HG03442 (cell line): ENCODE results near the gene CEP68.
"Not testable (repeated sequence)": the region's sequence is repeated elsewhere in the genome, so short reads cannot be mapped to it uniquely, and the experiment has no call there.

Experiments
- ATAC-seq: cut with Tn5 transposase; IDR thresholded peaks from one replicate; pipeline ENCODE4 v1.9.1; 2021; ENCODE audit warnings: mild to moderate bottlenecking, moderate library complexity; ENCODE audit not compliant: unreplicated experiment

The CEP68 gene

DNA sequence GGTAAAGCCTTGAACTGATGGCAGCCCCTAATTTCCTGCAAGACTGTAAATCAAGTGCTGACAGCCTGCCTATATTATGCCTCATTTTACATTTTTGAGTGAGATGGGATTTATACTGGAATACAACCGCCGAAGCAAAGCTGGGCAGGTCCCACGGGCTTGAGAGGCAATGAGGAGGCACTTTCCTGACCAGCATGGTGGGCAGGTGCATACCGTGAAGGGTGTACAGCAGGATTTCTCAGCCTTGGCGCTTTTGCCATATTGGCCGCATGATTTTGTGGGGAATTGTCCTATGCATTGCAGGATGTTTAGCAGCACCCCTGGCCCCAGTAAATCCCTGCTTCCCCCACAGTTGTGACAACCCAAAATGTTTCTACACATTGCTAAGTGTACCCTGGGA is 22.8 kb downstream of the CEP68 start:
- no peak for ATAC-seq

DNA sequence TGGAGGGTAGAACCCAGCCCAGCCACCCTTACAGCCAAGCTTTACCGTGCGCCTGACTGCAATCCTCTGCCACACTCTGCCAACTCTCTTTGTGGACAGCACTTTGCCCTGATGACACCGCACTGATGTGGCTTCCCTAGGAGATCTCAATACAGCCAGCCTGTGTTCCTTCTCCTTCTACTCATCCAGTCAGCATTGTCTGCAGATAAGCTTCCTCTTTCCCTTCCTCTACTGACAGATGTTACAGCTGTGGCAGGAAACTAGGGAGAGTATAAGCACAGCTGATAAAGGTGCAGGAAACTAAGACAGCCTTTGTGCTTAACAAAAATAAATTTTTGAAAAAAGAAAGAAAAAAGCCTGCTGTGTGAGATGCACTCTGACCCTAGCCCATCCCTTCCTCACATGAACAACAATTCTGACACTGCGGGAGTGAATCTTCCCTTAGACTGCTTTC is 25.0 kb downstream of the CEP68 start:
- no peak for ATAC-seq

DNA sequence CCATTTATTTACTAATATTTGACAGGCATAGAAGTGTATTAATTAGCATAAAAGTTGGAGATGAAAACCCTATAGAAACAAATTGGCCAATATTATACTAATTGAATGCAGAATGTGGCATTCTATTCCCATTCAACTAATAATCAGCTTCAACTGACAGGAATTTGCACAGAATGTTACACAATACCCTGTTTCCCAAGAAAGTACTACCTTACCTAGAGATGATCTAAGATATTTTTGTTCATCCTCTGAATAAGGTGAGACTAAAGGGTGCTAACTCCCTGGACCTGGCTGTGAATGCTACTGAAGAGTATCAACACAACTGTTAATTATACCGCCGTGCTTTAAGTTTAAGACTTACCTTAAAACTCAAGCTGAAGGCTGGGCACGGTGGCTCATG is 28.9 kb downstream of the CEP68 start:
- ATAC-seq, result no peak

DNA sequence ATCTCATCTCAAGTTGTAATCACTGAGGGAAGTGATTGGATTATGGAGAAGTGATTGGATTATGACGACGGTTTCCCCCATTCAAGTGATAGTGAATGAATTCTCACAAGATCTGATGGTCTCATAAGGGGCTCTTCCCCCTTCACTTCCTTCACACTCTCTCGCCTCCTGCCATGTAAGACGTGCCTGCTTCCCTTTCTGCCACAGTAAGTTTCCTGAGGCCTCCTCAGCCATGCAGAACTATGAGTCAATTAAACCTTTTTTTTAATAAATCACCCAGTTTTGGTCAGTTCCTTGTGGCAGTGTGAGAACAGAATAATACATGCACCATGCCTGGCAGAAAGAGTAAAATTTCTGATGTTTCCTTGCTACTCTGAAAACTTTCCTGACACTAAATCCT is 36.6 kb downstream of the CEP68 start:
- no peak for ATAC-seq

DNA sequence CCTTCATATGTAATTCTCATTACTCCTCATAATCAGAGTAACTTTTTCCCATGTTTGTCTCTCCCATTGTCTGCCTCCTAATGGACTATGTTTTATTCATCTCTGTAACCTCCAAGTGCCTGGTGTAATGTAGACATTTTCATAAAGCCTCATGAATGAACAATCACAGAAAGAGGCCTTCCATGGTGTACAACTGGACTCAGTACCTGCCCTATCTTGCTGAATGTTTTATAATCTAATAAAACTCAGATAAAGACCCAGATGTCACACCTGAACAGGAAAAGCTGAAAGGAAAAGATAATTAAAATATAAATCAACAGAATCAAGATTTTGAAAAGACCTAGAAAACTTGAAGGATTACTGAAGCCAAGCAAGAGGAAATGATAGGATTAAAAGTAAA is 37.0 kb downstream of the CEP68 start:
- no peak for ATAC-seq

DNA sequence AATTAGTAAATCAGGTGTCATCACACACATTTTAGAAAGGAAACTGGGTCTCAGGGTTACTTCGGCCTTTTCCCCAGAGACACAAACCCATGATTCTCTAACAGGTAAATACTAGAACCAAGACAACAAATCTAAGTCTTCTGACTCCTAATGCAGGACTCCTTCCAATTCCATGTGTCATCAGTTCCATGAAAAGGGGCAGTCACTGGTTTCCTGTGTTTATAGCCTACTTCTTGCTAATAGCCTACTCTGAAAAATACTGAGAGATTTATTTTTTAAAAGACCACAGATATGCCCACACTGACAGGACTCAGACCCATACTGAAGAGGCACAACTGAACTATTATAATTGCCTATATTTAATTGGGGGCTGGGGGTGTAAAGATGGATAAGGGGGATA is 40.7 kb downstream of the CEP68 start:
- ATAC-seq, result no peak

DNA sequence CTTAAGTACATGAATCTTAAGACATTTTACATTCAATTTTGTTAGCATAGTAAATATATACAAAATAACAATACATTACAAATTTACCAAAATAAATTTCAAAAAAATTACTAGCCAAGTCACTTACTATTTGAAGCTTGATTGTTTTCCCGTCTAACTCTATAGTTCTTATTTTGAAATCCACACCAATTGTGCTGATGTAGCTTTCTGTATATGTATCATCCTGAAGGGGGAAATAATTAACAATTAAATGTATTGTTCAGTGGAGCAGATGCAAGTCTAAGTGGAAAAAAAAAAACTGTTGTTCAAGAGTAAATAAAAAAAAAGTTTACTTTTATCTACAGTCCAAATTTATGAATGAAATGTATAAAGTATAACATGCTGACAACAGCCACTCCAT is 41.6 kb downstream of the CEP68 start:
- ATAC-seq, result no peak

DNA sequence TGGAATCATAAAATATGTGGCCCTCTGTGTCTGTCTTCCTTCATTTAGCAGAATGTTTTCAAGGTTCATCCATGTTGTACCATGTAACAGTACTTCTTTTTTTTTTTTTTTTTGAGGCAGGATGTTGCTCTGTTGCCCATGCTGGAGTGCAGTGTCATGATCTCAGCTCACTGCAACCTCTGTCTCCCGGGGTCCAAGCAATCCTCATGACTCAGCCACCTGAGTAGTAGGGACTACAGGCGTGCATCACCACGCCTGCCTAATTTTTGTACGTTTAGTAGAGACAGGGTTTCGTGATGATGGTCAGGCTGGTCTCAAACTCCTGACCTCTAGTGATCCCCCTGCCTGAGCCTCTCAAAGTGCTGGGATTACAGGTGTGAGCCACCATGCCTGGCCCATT is 42.5 kb downstream of the CEP68 start:
- no peak for ATAC-seq

DNA sequence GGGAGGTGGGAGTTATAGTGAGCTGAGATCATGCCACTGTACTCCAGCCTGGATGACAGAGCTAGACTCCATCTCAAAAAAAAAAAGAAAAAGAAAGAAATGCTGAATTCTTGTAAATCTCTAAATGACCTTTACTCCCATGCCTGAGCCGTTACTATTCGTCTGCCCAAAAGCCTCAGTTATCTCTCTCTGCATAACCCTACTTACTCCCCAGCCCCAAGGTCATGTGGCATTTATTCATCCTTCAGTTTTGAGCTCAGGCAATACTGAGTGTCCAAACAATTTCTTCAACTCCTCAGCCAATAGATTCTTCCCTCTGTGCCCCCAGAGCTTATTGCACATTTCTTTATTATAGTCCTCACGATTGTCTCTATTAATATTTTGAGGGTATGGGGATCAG is 44.9 kb downstream of the CEP68 start:
- no peak for ATAC-seq

DNA sequence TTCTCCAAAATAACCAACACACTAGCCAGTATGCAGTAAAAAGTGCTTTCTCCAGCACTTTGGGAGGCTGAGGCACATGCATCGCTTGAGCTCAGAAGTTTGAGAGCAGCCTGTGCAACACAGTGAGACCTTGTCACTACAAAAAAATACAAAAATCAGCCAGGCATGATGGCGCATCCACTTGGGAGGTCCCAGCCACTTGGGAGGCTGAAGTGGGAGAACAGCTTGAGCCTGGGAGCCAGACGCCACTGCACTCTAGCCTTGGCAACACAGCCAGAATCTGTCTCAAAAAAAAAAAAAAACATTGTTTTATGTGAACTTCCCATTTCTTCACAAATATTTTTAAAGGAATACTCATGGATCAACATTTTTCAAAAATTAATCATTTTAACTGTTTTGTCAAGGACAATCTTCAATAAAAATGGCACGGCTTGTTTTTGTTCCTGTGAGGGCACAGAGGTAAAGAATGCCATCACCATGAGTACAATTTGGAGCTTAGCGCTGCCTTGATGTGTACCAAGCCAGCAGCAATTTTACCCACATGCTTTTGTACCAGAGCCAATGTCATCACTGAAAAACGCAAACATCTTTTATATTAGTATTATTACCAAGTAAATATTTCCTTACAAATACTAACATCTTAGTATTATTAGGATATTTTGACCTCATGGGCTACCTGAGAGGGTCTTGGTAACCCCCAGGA is 46.9 kb downstream of the CEP68 start:
- no peak for ATAC-seq

DNA sequence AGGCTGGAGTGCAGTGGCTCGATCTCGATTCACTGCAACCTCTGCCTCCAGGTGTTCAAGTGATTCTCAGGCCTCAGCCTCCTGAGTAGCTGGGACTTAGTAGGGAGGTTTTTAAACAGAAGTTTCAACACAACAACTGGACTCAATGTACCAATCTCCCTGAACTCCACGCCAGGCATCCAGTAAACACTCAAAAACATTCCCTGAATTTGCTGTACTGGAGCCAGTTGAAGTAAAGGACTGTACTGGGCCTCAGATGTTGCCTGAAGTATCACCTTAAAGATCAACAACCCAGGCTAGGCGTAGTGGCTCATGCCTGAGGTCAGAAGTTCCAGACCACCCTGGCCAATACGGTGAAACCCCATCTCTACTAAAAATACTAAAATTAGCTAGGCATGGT is 51.3 kb downstream of the CEP68 start:
- ATAC-seq, result no peak

DNA sequence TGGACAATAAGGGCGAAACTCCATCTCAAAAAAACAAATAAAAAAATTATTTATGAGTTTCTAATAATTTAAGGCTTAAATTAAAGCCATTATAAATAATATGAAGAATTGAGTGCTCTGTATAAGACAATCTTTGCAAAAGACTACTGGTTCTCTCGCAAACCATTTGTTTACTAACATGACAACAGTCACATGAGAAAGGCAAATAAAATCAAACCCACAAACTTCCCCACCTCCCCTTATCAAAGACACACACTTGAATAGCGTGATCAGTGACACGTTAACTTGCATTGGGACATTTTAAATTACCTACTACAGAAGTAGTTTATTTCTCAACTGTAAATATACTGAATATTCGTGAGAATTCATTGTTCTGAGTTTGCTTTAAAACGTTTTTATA is 52.6 kb downstream of the CEP68 start:
- no peak for ATAC-seq

DNA sequence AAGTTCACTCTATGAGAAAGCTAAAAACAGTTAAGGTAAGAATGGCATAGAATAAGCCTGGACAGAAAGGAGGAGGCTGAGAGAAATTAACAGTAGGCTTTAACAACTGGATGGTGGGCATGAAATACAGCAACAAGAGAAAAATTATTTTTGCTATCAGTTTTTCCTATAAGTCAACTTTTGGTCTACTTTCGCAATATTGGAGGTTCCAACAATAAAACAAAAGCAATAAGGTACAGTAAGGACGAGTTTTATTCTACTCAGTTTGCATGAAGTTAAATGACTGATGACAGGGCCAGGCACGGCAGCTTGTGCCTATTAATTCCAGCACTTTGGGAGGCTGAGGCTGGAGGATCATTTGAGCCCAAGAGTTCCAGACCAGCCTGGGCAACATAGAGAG is 56.4 kb downstream of the CEP68 start:
- ATAC-seq, result no peak

DNA sequence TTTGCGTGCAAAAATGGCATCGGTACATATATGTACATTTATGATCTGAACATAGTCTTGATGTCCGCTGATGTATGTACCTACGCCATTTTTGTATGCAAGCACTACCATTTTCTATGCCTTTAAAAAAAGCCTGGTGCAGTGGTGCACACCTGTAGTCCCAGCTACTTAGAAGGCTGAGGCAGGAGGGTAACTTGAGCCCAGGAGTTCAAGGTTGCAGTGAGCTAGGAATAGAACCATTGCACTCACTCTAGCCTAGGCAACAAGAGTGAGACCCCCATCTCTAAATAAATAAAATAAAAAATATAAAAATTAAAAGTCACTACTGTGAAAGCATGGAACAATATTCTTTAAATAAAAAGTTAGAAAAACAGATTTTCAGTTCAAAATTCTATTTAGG is 57.0 kb downstream of the CEP68 start:
- ATAC-seq, result no peak

DNA sequence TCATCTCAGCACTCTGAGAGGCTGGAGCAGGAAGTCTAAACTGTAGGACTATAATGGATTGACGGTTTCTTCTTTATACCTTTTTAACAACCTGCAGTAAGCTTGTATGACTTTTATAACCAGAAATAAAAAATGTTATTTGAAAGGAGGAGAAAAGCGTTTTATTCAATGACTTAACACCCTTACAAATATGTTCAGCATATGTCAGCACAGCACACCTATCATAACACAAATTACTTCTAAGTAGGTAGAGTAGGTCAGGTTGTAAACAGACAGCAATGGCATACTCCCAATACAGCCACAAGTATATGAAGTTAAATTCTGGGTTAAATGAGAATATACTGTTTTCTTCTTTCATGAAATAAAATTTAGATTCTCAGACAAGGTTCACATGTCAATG is 57.6 kb downstream of the CEP68 start:
- ATAC-seq, result no peak

DNA sequence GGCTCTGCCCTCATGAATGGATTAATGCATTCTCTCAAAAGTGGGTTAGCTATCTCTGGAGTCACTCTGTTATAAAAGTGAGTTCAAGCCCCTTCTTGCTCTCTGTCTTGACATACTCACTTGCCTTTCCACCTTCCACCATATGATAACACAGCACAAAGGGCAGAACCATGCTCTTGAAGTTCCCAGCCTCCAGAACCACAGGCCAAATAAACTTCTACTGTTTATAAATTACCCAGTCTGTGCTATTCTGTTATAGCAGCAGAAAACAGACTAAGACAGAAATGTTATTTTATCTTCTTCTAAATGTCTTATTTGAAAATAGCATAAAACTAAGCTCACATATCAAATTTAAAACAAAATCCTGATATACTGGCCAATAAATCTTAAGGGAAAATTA is 58.7 kb downstream of the CEP68 start:
- ATAC-seq, result no peak

DNA sequence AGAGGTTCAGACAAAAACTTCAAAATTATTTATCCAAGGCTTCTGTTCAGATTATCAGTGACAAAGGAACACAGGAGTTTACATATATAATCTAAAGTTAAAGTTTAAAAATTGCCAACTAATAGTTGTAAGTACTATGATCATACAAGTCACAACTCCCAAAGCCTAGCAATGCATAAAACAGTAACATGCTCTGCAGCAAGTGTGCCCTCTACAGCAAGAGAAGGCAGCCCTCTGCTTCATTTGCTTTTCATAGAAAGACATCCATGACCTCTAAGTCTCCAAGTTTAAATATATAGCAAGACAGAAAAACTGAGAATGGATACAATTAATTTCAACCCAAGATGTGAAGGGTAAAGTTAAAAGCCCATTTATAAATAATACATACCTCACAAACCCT is 60.4 kb downstream of the CEP68 start:
- no peak for ATAC-seq

DNA sequence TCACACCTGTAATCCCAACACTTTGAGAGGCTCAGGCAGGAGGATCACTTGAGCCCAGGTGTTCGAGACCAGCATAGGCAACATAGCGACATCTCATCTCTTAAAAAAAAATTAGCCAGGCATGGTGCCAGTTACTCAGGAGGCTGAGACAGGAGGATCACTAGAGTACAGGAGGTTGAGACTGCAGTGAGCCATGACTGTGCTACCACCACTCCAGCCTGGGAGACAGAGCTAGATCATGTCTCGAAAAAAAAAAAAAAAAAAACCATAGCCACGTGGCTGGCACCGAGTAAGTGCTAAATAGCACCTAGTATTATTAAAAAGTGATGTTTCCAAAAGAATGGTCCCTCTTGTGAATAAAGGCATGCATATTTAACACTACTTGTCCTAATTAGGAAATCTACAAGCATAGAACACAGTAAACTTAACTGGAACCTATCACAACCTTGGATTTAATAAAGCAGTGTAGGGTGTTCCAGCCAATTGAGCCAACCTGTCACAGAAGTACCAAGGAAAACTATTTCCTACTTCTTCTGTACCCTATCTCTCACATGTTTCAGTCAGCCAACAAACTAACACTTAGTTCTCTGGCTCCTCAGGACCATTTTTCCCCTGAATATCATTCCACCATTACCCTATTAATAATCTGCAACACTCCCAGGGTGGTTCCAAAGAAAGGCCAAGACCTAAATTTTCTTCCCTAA is 64.9 kb downstream of the CEP68 start:
- no peak for ATAC-seq

DNA sequence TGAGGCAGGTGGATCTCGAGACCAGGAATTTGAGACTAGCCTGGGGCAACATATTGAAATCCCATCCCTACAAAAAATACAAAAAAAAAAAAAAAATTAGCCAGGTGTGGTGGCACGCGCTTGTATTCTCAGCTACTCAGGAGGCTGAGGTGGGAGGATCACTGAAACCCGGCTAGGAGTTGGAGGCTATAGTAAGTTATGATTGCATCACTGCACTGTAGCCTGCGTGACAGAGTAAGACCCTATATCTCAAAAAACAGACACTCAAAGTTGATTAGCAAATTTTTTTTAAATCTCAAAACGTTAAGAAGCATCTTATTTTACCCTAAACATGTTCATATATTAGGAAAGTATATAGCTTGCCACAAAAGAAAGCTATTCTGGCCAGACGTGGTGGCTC is 66.1 kb downstream of the CEP68 start:
- ATAC-seq, result no peak

DNA sequence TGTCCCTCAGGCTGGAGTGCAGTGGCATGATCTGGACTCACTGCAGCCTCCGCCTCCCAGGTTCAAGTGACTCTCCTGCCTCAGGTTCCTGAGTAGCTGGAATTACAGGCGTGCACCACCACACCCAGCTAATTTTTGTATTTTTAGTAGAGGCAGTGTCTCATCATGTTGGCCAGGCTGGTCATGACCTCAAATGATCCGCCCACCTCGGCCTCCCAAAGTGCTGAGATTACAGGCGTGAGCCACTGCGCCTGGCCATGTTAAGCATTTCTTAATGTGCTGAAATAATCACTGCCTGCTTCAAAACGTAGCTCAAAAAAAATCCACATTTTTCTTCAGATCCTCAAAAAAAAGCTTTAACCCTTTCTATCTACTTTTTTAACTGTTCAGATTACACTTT is 69.2 kb downstream of the CEP68 start:
- ATAC-seq, result not testable (repeated sequence)

DNA sequence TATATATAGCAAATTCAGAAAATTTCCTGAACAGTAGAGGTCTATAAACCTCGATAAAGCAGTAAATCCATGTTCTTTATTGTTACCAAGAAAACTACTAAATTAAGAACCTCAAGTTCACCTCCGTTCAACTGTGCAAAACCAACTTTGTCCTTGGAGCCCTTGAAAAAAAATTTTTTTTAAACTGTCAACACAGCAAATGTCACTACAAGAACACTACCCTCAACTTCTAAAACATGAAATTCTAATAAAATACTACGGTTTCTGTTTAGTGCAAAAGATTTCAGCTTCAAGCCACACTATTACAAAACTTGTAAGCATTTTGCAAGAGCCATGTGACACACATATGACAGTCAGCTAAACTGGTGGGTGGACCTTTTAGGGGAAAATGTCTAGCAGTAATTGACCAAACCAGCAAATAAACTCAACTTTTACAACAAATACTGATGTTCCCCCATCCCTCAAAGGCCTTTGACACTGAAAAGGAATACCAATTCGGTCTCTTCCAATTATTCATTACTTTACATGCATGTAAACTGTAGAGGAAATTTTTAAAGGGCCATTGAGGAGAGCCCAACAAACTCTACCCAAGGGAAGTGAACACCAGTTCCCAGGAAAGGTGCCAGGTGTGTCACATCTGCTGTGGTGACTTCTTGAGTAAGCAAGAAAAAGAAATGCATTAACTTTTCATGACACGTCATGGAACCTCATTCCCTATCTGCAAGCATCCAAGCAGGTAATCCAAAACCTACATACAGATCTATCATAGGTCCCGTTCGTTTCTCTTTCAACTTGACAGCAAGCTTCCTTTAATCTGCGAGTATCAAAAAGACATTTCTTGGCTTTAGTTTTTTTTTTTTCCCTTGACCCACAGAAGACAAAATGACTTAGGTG is 72.3 kb downstream of the CEP68 start:
- no peak for ATAC-seq
